ENCODE results near the gene LRRC4B. TPM values are rescaled to one million over a fixed set of nuclear protein-coding genes. Genes with fewer than 3 reads are reported as not detected.

Gene LRRC4B
- total RNA-seq, 1 donor from 2014 or later: not detected

DNA sequence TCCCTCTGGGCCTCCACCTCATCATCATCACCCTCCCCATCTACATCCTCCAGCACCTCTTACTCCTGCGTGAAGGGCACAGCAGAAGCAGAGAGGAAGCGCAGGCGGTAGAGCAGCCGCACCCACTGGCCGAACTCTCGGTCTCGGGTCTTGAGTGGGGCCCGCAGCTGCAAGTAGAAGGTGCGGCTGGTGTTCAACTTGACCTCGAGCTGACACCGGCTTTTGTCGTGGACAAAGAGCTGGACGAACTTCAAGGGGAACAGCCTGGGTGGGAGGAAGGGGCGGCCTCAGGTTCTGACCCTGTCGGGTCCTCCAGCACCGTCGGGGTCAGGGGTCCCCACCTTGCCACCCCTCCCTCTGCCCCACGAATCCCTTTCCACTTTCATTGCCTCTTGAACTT lies 100.7 kb downstream of the LRRC4B start:
- Mint-ChIP-seq H3K27me3 (ENCODE audit: low read depth, unreplicated experiment) (no peaks in the 10 kb centered on the region), H3K9me3 (ENCODE audit: unreplicated experiment) (peaks cover 23% of the 10 kb centered on the region), H3K27ac (ENCODE audit: unreplicated experiment) (no peak overlapping the region), H3K4me3 (ENCODE audit: unreplicated experiment) (no peak overlapping the region), H3K4me1 (ENCODE audit: low read depth, unreplicated experiment) (no peaks in the 10 kb centered on the region), H3K36me3 (ENCODE audit: low read depth, unreplicated experiment) (no peaks in the 10 kb centered on the region)
- no peaks in the 10 kb centered on the region for H3K36me3 ChIP-seq (ENCODE audit: insufficient read depth, low read length)
- H3K27ac ChIP-seq (ENCODE audit: low read depth, low read length): no peak overlapping the region
- H3K9me3 ChIP-seq (ENCODE audit: insufficient read depth, low read depth, low read length): no peaks in the 10 kb centered on the region
- no peak for DNase-seq (ENCODE audit: low read depth)
- TF ChIP-seq EZH2 (IDR thresholded peaks at IDR 0.05; ENCODE audit: insufficient read depth, low read length): no peak
- TF ChIP-seq, protein P1, sequence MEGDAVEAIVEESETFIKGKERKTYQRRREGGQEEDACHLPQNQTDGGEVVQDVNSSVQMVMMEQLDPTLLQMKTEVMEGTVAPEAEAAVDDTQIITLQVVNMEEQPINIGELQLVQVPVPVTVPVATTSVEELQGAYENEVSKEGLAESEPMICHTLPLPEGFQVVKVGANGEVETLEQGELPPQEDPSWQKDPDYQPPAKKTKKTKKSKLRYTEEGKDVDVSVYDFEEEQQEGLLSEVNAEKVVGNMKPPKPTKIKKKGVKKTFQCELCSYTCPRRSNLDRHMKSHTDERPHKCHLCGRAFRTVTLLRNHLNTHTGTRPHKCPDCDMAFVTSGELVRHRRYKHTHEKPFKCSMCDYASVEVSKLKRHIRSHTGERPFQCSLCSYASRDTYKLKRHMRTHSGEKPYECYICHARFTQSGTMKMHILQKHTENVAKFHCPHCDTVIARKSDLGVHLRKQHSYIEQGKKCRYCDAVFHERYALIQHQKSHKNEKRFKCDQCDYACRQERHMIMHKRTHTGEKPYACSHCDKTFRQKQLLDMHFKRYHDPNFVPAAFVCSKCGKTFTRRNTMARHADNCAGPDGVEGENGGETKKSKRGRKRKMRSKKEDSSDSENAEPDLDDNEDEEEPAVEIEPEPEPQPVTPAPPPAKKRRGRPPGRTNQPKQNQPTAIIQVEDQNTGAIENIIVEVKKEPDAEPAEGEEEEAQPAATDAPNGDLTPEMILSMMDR (IDR thresholded peaks at IDR 0.05; ENCODE audit: insufficient read depth, low read depth, low read length): no peak
- no peak overlapping the region for H3K9ac ChIP-seq (ENCODE audit: low read length)
- H3K4me3 ChIP-seq (ENCODE audit: insufficient read depth, low read depth, low read length): no peak overlapping the region
- H3K79me2 ChIP-seq (ENCODE audit: insufficient read depth, low read length): no peaks in the 10 kb centered on the region
- H3K27me3 ChIP-seq (ENCODE audit: insufficient read depth, low read length): no peaks in the 10 kb centered on the region
- no peaks in the 10 kb centered on the region for H3K4me1 ChIP-seq (ENCODE audit: insufficient read depth, low read length)
- H4K20me1 ChIP-seq (ENCODE audit: insufficient read depth, low read length): no peaks in the 10 kb centered on the region
- FAIRE-seq: no peak
- H2AFZ ChIP-seq (ENCODE audit: low read depth, low read length): no peak overlapping the region
- no peak overlapping the region for H3K4me2 ChIP-seq (ENCODE audit: low read length)

Other genes starting within 250 kb of the LRRC4B start
- not detected in 2 replicates for gene KCNC3, start 239.1 kb downstream of the LRRC4B start, total RNA-seq
- gene NAPSA, start 202.8 kb downstream of the LRRC4B start, total RNA-seq: not detected in 2 replicates
- gene NR1H2, start 192.0 kb downstream of the LRRC4B start, total RNA-seq: 33.4 and 34.8 TPM in 2 replicates
- 18.9 and 19.9 TPM in 2 replicates for gene POLD1, start 184.1 kb downstream of the LRRC4B start, total RNA-seq
- gene SPIB, start 149.5 kb downstream of the LRRC4B start, total RNA-seq: 0.14 TPM in 1 of 2 replicates, not detected in the other
- gene MYBPC2, start 135.5 kb downstream of the LRRC4B start, total RNA-seq: not detected in 2 replicates
- not detected in 2 replicates for gene EMC10, start 91.9 kb downstream of the LRRC4B start, total RNA-seq
- not detected in 2 replicates for gene GARIN5A, start 91.6 kb downstream of the LRRC4B start, total RNA-seq
- not detected in 2 replicates for gene JOSD2, start 57.2 kb downstream of the LRRC4B start, total RNA-seq
- gene ASPDH, start 54.5 kb downstream of the LRRC4B start, total RNA-seq: not detected in 2 replicates
- not detected in 2 replicates for gene SYT3, start 71.4 kb upstream of the LRRC4B start, total RNA-seq
- gene C19orf81, start 81.0 kb upstream of the LRRC4B start, total RNA-seq: not detected in 2 replicates
- not detected in 2 replicates for gene SHANK1, start 151.4 kb upstream of the LRRC4B start, total RNA-seq
- gene CLEC11A, start 154.9 kb upstream of the LRRC4B start, total RNA-seq: not detected in 2 replicates
- not detected in 2 replicates for gene GPR32, start 202.0 kb upstream of the LRRC4B start, total RNA-seq
- gene ACP4, start 222.0 kb upstream of the LRRC4B start, total RNA-seq: not detected in 2 replicates

Measured in astrocyte (in vitro differentiated cells and primary cell).